ENCODE data around the gene ARFGEF3. TPM values are rescaled to one million over a fixed set of nuclear protein-coding genes. Genes with fewer than 3 reads are reported as not detected.
A peak's percentile ranks its signal among the peaks of the same experiment; 100 is the strongest.

The ARFGEF3 gene
- polyA plus RNA-seq, 1 of the 3 experiments (the other 2 are of a cell fraction), result not detected

DNA sequence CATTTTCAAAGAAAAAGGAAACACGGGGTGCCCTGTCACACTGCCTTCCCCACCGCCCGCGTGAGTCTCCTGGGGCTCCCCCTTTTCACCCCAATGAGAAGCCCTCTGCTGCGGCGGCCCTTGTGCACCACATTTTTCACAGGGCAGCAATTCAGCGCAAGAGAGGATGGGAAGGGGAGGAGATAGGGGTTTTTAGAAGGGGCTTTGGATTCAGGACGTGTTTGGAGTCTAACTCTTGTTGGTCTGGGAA lies 726 bp upstream of the ARFGEF3 start:
- WGBS (ENCODE audit: low lambda C conversion rate), result 71% methylated on average over 7 of the region's 8 CpGs
- Histone ChIP-seq H3K36me3 (replicated peaks in 1 of 2; ENCODE audit: control insufficient read depth in 1 of 2, insufficient read depth in 2 of 2, low read length in 1 of 2) (no peaks in the 10 kb centered on the region), H3F3A (replicated peaks; ENCODE audit: insufficient read depth) (no peaks in the 10 kb centered on the region), H3K4me3 (ENCODE audit: low read depth in 2 of 2, low read length in 1 of 2) (no peak overlapping the region), H3K27ac (ENCODE audit: low read depth in 2 of 2, low read length in 1 of 2) (no peak overlapping the region), H2AFZ (ENCODE audit: low read depth) (no peak overlapping the region), H3K79me2 (ENCODE audit: insufficient read depth) (no peaks in the 10 kb centered on the region), H3K9ac (no peak overlapping the region), H3K9me2 (no peaks in the 10 kb centered on the region), H3K4me1 (ENCODE audit: control insufficient read depth in 1 of 2, insufficient read depth in 2 of 2, low read depth in 1 of 2, low read length in 1 of 2) (no peaks in the 10 kb centered on the region; a peak in 1 of 4 replicates), H3K9me3 (no peaks in the 10 kb centered on the region), H3K4me2 (no peak overlapping the region), H4K20me1 (ENCODE audit: insufficient read depth) (no peaks in the 10 kb centered on the region), H3K27me3 (ENCODE audit: insufficient read depth) (peaks cover 17% of the 10 kb centered on the region; the same call in 1 of the 2 replicates)
- no peak for DNase-seq
- no peak for TF ChIP-seq MEF2A (IDR thresholded peaks at IDR 0.05; ENCODE audit: borderline replicate concordance, low read depth)
- TF ChIP-seq YY1 (IDR thresholded peaks at IDR 0.05; ENCODE audit: low read depth), result no peak
- TF ChIP-seq, protein P1, sequence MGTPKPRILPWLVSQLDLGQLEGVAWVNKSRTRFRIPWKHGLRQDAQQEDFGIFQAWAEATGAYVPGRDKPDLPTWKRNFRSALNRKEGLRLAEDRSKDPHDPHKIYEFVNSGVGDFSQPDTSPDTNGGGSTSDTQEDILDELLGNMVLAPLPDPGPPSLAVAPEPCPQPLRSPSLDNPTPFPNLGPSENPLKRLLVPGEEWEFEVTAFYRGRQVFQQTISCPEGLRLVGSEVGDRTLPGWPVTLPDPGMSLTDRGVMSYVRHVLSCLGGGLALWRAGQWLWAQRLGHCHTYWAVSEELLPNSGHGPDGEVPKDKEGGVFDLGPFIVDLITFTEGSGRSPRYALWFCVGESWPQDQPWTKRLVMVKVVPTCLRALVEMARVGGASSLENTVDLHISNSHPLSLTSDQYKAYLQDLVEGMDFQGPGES (IDR thresholded peaks at IDR 0.05; ENCODE audit: low read depth, low read length), result no peak
- no peak for TF ChIP-seq FOXJ3 (CRISPR knock-in tag; IDR thresholded peaks at IDR 0.05)
- no peak for TF ChIP-seq EZH2phosphoT487 (IDR thresholded peaks at IDR 0.05; ENCODE audit: borderline replicate concordance, low read depth)
- TF ChIP-seq RCOR1 (IDR thresholded peaks at IDR 0.05; ENCODE audit: low read length), result no peak
- TF ChIP-seq, protein P2, sequence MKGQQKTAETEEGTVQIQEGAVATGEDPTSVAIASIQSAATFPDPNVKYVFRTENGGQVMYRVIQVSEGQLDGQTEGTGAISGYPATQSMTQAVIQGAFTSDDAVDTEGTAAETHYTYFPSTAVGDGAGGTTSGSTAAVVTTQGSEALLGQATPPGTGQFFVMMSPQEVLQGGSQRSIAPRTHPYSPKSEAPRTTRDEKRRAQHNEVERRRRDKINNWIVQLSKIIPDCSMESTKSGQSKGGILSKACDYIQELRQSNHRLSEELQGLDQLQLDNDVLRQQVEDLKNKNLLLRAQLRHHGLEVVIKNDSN (IDR thresholded peaks at IDR 0.05; ENCODE audit: borderline replicate concordance, low read depth), result no peak
- no peak for TF ChIP-seq SMC3 (IDR thresholded peaks at IDR 0.05; ENCODE audit: low read depth, low read length)
- no peak for TF ChIP-seq JUND (IDR thresholded peaks at IDR 0.05)
- TF ChIP-seq TEAD4 (IDR thresholded peaks at IDR 0.05; ENCODE audit: borderline replicate concordance, insufficient read depth), result no peak
- TF ChIP-seq, protein P3, sequence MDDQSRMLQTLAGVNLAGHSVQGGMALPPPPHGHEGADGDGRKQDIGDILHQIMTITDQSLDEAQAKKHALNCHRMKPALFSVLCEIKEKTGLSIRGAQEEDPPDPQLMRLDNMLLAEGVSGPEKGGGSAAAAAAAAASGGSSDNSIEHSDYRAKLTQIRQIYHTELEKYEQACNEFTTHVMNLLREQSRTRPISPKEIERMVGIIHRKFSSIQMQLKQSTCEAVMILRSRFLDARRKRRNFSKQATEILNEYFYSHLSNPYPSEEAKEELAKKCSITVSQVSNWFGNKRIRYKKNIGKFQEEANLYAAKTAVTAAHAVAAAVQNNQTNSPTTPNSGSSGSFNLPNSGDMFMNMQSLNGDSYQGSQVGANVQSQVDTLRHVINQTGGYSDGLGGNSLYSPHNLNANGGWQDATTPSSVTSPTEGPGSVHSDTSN (IDR thresholded peaks at IDR 0.05), result no peak
- POLR2A ChIA-PET, result no interaction called here
- CTCF ChIA-PET, result no interaction called here

DNA sequence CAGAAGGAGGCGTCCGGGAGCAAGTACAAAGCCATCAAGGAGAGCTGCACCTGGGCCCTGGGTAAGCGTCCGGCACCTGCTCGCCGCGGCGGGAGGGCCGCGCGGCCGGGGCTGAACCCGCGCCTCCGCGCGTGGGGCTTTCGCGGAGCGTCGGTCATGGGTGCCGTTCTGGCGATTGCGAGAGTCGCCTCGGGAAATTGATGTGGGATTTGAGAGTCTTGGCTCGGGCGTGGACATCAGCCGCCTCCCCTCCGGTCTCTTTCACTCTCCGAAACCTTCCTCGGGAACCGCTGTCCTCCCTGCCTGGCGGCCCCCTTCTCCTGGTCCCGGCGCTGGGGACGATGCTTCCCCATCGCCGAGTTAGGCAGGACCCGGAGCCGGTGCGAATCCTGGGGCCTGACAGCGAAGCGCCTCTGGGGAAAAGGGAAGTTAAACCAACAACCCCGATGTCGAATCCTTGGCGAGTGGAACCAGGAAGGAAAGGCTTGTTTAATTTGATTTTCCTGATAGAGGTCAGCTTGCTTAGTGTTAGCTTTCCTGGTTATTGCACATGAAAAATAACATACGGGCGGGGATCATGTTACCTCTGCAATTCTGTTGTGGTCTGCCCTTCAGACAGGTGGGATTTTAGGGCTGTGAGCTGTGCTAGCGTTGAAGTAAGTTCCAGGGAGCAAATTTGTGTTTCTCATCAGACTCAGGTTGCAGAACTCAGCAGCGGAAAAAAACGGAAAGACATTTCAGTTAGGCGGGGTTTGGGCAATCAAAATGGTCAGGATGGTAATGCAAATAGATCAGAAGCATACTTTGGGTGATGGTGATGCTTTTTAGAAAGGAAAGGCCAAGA lies 594 bp downstream of the ARFGEF3 start:
- POLR2A ChIA-PET, result no interaction called here
- H3F3A ChIP-seq (replicated peaks; ENCODE audit: insufficient read depth), result no peaks in the 10 kb centered on the region
- H3K36me3 ChIP-seq (replicated peaks in 1 of 2; ENCODE audit: control insufficient read depth in 1 of 2, insufficient read depth in 2 of 2, low read length in 1 of 2), result no peaks in the 10 kb centered on the region
- no peak overlapping the region for H3K27ac ChIP-seq (ENCODE audit: low read depth in 2 of 2, low read length in 1 of 2)
- peak overlapping the region; percentile 35 to 49; a peak in 3 of 4 replicates for H3K4me3 ChIP-seq (ENCODE audit: low read depth in 2 of 2, low read length in 1 of 2)
- no peaks in the 10 kb centered on the region for H3K79me2 ChIP-seq (ENCODE audit: insufficient read depth)
- H2AFZ ChIP-seq (ENCODE audit: low read depth), result peak overlapping the region; percentile 51; the same call in 1 of the 2 replicates
- H3K9ac ChIP-seq, result no peak overlapping the region
- peak overlapping the region; percentile 72 for H3K4me2 ChIP-seq
- no peaks in the 10 kb centered on the region for H3K9me2 ChIP-seq
- 23% methylated on average over 11 of the region's 53 CpGs for WGBS (ENCODE audit: low lambda C conversion rate)
- CTCF ChIA-PET, result no interaction called here
- peaks cover 17% of the 10 kb centered on the region; the same call in 1 of the 2 replicates for H3K27me3 ChIP-seq (ENCODE audit: insufficient read depth)
- no peaks in the 10 kb centered on the region; a peak in 1 of 4 replicates for H3K4me1 ChIP-seq (ENCODE audit: control insufficient read depth in 1 of 2, insufficient read depth in 2 of 2, low read depth in 1 of 2, low read length in 1 of 2)
- H3K9me3 ChIP-seq, result no peaks in the 10 kb centered on the region
- H4K20me1 ChIP-seq (ENCODE audit: insufficient read depth), result no peaks in the 10 kb centered on the region
- peak; percentile 15 for DNase-seq
- TF ChIP-seq NFIC (IDR thresholded peaks at IDR 0.05; ENCODE audit: borderline replicate concordance) (no peak), GABPA (IDR thresholded peaks at IDR 0.05; ENCODE audit: low read depth) (no peak), TEAD4 (IDR thresholded peaks at IDR 0.05; ENCODE audit: borderline replicate concordance, insufficient read depth) (no peak), CHD2 (IDR thresholded peaks at IDR 0.05; ENCODE audit: low read length, partially characterized antibody) (no peak), RAD21 (IDR thresholded peaks at IDR 0.05; ENCODE audit: low read length) (no peak), TCF12 (IDR thresholded peaks at IDR 0.05) (no peak), YY1 (IDR thresholded peaks at IDR 0.05; ENCODE audit: low read depth) (no peak), EZH2phosphoT487 (IDR thresholded peaks at IDR 0.05; ENCODE audit: borderline replicate concordance, low read depth) (no peak), RXRA (IDR thresholded peaks at IDR 0.05; ENCODE audit: borderline replicate concordance, low read depth) (no peak), SMC3 (IDR thresholded peaks at IDR 0.05; ENCODE audit: low read depth, low read length) (no peak)
- TF ChIP-seq, protein P4, sequence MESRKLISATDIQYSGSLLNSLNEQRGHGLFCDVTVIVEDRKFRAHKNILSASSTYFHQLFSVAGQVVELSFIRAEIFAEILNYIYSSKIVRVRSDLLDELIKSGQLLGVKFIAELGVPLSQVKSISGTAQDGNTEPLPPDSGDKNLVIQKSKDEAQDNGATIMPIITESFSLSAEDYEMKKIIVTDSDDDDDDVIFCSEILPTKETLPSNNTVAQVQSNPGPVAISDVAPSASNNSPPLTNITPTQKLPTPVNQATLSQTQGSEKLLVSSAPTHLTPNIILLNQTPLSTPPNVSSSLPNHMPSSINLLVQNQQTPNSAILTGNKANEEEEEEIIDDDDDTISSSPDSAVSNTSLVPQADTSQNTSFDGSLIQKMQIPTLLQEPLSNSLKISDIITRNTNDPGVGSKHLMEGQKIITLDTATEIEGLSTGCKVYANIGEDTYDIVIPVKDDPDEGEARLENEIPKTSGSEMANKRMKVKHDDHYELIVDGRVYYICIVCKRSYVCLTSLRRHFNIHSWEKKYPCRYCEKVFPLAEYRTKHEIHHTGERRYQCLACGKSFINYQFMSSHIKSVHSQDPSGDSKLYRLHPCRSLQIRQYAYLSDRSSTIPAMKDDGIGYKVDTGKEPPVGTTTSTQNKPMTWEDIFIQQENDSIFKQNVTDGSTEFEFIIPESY (IDR thresholded peaks at IDR 0.05; ENCODE audit: borderline replicate concordance, low read depth), result no peak
- TF ChIP-seq, protein P5, sequence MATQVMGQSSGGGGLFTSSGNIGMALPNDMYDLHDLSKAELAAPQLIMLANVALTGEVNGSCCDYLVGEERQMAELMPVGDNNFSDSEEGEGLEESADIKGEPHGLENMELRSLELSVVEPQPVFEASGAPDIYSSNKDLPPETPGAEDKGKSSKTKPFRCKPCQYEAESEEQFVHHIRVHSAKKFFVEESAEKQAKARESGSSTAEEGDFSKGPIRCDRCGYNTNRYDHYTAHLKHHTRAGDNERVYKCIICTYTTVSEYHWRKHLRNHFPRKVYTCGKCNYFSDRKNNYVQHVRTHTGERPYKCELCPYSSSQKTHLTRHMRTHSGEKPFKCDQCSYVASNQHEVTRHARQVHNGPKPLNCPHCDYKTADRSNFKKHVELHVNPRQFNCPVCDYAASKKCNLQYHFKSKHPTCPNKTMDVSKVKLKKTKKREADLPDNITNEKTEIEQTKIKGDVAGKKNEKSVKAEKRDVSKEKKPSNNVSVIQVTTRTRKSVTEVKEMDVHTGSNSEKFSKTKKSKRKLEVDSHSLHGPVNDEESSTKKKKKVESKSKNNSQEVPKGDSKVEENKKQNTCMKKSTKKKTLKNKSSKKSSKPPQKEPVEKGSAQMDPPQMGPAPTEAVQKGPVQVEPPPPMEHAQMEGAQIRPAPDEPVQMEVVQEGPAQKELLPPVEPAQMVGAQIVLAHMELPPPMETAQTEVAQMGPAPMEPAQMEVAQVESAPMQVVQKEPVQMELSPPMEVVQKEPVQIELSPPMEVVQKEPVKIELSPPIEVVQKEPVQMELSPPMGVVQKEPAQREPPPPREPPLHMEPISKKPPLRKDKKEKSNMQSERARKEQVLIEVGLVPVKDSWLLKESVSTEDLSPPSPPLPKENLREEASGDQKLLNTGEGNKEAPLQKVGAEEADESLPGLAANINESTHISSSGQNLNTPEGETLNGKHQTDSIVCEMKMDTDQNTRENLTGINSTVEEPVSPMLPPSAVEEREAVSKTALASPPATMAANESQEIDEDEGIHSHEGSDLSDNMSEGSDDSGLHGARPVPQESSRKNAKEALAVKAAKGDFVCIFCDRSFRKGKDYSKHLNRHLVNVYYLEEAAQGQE (IDR thresholded peaks at IDR 0.05; ENCODE audit: low read depth, low read length), result no peak
